Effector CD4-positive, alpha-beta T cell (primary cell): Measurements from ENCODE around the gene PLIN1.

Experiments
- DNase-seq: peaks from one replicate; pipeline ENCODE4 v3.0.0-alpha.2; 2020

Gene PLIN1

DNA sequence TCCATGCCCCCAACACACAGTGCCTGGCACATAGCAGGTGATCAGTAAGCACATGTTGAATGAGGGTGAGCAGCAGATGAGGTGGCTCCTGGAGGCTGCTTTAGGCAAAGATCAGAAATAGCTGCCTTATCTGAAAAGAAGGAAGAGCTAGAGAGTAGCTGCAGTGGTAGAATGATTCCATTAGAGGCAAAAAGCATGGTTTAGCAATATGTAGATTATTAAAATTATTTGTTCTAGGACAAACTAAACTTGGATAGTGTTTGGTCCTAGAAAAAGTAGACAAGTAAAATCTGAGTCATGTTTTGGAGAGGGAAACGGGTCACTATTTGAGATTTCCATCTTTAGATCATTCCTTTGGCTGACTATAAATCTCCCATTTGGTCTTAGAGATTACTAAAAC lies 56.0 kb downstream of the PLIN1 start:
- DNase-seq: no peak

DNA sequence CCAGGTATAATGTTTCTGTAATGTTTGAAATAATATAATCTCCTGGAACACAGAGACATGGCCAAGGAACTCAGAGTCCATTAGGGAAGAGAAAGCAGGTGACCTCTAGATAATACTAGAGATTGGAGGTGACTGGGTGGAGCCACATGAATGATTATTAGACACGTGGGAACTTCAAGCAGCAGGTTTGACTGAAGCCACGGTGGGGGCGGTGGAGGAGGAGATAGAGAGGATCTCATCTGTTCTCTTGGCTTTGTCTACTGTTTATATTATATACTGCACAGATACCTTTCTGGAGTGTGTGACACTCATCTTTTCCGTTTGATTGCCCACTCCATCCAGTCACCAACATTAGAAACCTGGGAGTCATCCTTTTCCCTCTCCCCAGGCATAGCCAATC lies 57.6 kb downstream of the PLIN1 start:
- DNase-seq: no peak

GRCh38 chr15:89616228-89616627 lies 62.9 kb downstream of the PLIN1 start:
- no peak for DNase-seq

GRCh38 chr15:89615135-89615534 lies 64.0 kb downstream of the PLIN1 start:
- DNase-seq: no peak
